Sigmoid colon (tissue), 7 donors: ENCODE measurements around the gene HPCAL1. TPM values are rescaled to one million over a fixed set of nuclear protein-coding genes. Genes with fewer than 3 reads are reported as not detected.

ENCODE experiments used
- DNase-seq: peaks from one replicate; pipeline ENCODE4 v3.0.0-alpha.2; 2019
- H3K27ac ChIP-seq, 4 donors: fragments of 200-600 bp; sonication (generic); one replicate each; pipeline ENCODE4 v1.5.1; 2016 to 2019; ENCODE audit warnings: mild to moderate bottlenecking in 1 of 4
- H3K27me3 ChIP-seq, 3 donors: fragments of 200-600 bp; sonication (generic); one replicate each; pipeline ENCODE4 v1.5.1; 2019; ENCODE audit warnings: mild to moderate bottlenecking in 1 of 3
- H3K36me3 ChIP-seq, 4 donors: fragments of 200-600 bp; sonication (generic); one replicate each; pipeline ENCODE4 v1.5.1; 2016 to 2019
- H3K4me1 ChIP-seq, 4 donors: fragments of 200-600 bp; sonication (generic); one replicate each; pipeline ENCODE4 v1.5.1; 2017 to 2019
- H3K4me3 ChIP-seq, 4 donors: fragments of 200-600 bp; sonication (generic); one replicate each; pipeline ENCODE4 v1.5.1; 2017 to 2019; ENCODE audit warnings: mild to moderate bottlenecking in 2 of 4, moderate library complexity in 1 of 4
- H3K9me3 ChIP-seq, 4 donors: fragments of 200-600 bp in 3 of 4; sonication (generic) in 3 of 4; one replicate each; pipeline versions ENCODE4 v1.5.1 to v1.6.1; 2013 to 2019
- CTCF ChIP-seq, 4 experiments: fragments of 450-650 bp in 3 of 4; fragments of 200-600 bp in 1 of 4; IDR thresholded peaks; one replicate each; pipeline ENCODE4 v1.5.1; 2016 to 2019; ENCODE audit warnings: antibody characterized with exemption in 4 of 4, mild to moderate bottlenecking in 3 of 4, moderate library complexity in 2 of 4
- EP300 ChIP-seq, 4 donors: sonication (generic); formaldehyde crosslinking; IDR thresholded peaks; one replicate each; pipeline ENCODE4 v1.6.1; 2017; ENCODE audit warnings: antibody characterized with exemption in 4 of 4
- POLR2A ChIP-seq, 2 donors: fragments of 450-650 bp; IDR thresholded peaks; one replicate each; pipeline ENCODE4 v1.6.1; 2016; ENCODE audit warnings: antibody characterized with exemption in 2 of 2, mild to moderate bottlenecking in 2 of 2, moderate library complexity in 2 of 2
- POLR2AphosphoS5 ChIP-seq, 4 donors: sonication (generic); formaldehyde crosslinking; IDR thresholded peaks; one replicate each; pipeline ENCODE4 v1.6.1; 2017; ENCODE audit warnings: antibody characterized with exemption in 4 of 4
- WGBS, 2 donors: extraction: QIAGEN DNeasy Blood & Tissue Kit; methylation state at CpG; one replicate each; pipeline ENCODE4 v1.1.7; 2013; 5-methylcytosine and 5-hydroxymethylcytosine counted together
- intact Hi-C: fragments of 100-400 bp; cut with DNase I; formaldehyde crosslinking; loops from one replicate; pipeline ENCODE4 v1.15.1; 2023
- polyA plus RNA-seq, 3 donors: library from polyadenylated mRNA; stranded (reverse); fragments of 200-250 nt; gene quantifications; one replicate each; pipeline ENCODE4 v1.2.3, GENCODE V29; 2013
- total RNA-seq, 4 donors: library from RNA; depleted of rRNA; stranded (reverse); fragments of >200 nt; gene quantifications; one replicate each; pipeline ENCODE4 v1.1.0, GENCODE V29; 2016
- donor health status: healthy with polysubstance abuse.
- donor health status: Bipolar disorder and iron deficiency.
- donor health status: healthy.

The HPCAL1 gene
- total and polyA plus RNA-seq, 7 donors = 27.7 to 115 (median 46.0) TPM

GRCh38 chr2:10316860-10317259 lies 14.2 kb downstream of the HPCAL1 start:
- intact Hi-C loops = no loop called here
- TF ChIP-seq POLR2AphosphoS5 (IDR thresholded peaks at IDR 0.05) (no peak), EP300 (IDR thresholded peaks at IDR 0.05) (no peak), CTCF (IDR thresholded peaks at IDR 0.05) (no peak), POLR2A (IDR thresholded peaks at IDR 0.05) (no peak)
- H3K36me3 ChIP-seq = no peaks in the 10 kb centered on the region
- DNase-seq = no peak
- no peaks in the 10 kb centered on the region for H3K9me3 ChIP-seq
- H3K4me1 ChIP-seq = no peaks in the 10 kb centered on the region
- H3K4me3 ChIP-seq = no peak overlapping the region
- no peaks in the 10 kb centered on the region for H3K27me3 ChIP-seq
- H3K27ac ChIP-seq = no peak overlapping the region
- 69 to 85% methylated on average over 7 of the region's 7 CpGs for WGBS, 2 donors

- Histone ChIP-seq H3K36me3 (no peaks in the 10 kb centered on the region), H3K27me3 (no peaks in the 10 kb centered on the region), H3K4me3 (no peak overlapping the region), H3K9me3 (no peaks in the 10 kb centered on the region), H3K27ac (no peak overlapping the region), H3K4me1 (no peaks in the 10 kb centered on the region)
- WGBS, 2 donors = 81 to 87% methylated on average over 5 of the region's 5 CpGs
- intact Hi-C loops = no loop called here
- DNase-seq = no peak
- TF ChIP-seq POLR2AphosphoS5 (IDR thresholded peaks at IDR 0.05) (no peak), EP300 (IDR thresholded peaks at IDR 0.05) (no peak), CTCF (IDR thresholded peaks at IDR 0.05) (no peak)
Measured at GRCh38 chr2:10317646-10318045, 14.9 kb downstream of the HPCAL1 start.

- TF ChIP-seq POLR2AphosphoS5 (IDR thresholded peaks at IDR 0.05) (no peak), CTCF (IDR thresholded peaks at IDR 0.05) (no peak), EP300 (IDR thresholded peaks at IDR 0.05) (no peak), POLR2A (IDR thresholded peaks at IDR 0.05) (no peak)
- intact Hi-C loops = no loop called here
- WGBS, 2 donors = 93 to 95% methylated on average over 13 of the region's 13 CpGs
- no peak overlapping the region for H3K27ac ChIP-seq
- H3K4me3 ChIP-seq = no peak overlapping the region
- no peaks in the 10 kb centered on the region for H3K36me3 ChIP-seq
- H3K4me1 ChIP-seq = no peaks in the 10 kb centered on the region
- no peaks in the 10 kb centered on the region for H3K27me3 ChIP-seq
- DNase-seq = no peak
- no peaks in the 10 kb centered on the region for H3K9me3 ChIP-seq
Measured at GRCh38 chr2:10318345-10318744, 15.6 kb downstream of the HPCAL1 start.

- Histone ChIP-seq H3K27ac (no peak overlapping the region), H3K27me3 (no peaks in the 10 kb centered on the region), H3K36me3 (no peaks in the 10 kb centered on the region), H3K9me3 (no peaks in the 10 kb centered on the region), H3K4me1 (no peaks in the 10 kb centered on the region), H3K4me3 (no peak overlapping the region)
- DNase-seq = no peak
- TF ChIP-seq EP300 (IDR thresholded peaks at IDR 0.05) (no peak), POLR2AphosphoS5 (IDR thresholded peaks at IDR 0.05) (no peak), POLR2A (IDR thresholded peaks at IDR 0.05) (no peak), CTCF (IDR thresholded peaks at IDR 0.05) (no peak)
- WGBS, 2 donors = 83 to 90% methylated on average over 10 of the region's 10 CpGs
- intact Hi-C loops = no loop called here
Measured at GRCh38 chr2:10319892-10320574, 17.3 kb downstream of the HPCAL1 start.

- H3K27me3 ChIP-seq = no peaks in the 10 kb centered on the region
Measured at GRCh38 chr2:10320575-10320931, 17.8 kb downstream of the HPCAL1 start.

More at GRCh38 chr2:10320575-10320931, 17.8 kb downstream of the HPCAL1 start:
- 97 to 99% methylated on average over 4 of the region's 4 CpGs for WGBS, 2 donors
- no peak for DNase-seq
- no peak overlapping the region for H3K27ac ChIP-seq
- H3K9me3 ChIP-seq = no peaks in the 10 kb centered on the region
- H3K36me3 ChIP-seq = no peaks in the 10 kb centered on the region
- intact Hi-C loops = no loop called here
- H3K4me3 ChIP-seq = no peak overlapping the region
- TF ChIP-seq POLR2A (IDR thresholded peaks at IDR 0.05) (no peak), CTCF (IDR thresholded peaks at IDR 0.05) (no peak), EP300 (IDR thresholded peaks at IDR 0.05) (no peak), POLR2AphosphoS5 (IDR thresholded peaks at IDR 0.05) (no peak)
- peaks cover 0 to 3% (median 0%) of the 10 kb centered on the region in 4 donors for H3K4me1 ChIP-seq
